Measurements from ENCODE around the gene ALDH1L1. TPM values are rescaled to one million over a fixed set of nuclear protein-coding genes. Genes with fewer than 3 reads are reported as not detected.

Gene ALDH1L1
- total and polyA plus RNA-seq, 9 of the 15 experiments (the other 6 are each of a cell fraction or from before 2014, with no cell fraction given) = 0.06 to 1.9 (median 0.57) TPM; not detected in 1

DNA sequence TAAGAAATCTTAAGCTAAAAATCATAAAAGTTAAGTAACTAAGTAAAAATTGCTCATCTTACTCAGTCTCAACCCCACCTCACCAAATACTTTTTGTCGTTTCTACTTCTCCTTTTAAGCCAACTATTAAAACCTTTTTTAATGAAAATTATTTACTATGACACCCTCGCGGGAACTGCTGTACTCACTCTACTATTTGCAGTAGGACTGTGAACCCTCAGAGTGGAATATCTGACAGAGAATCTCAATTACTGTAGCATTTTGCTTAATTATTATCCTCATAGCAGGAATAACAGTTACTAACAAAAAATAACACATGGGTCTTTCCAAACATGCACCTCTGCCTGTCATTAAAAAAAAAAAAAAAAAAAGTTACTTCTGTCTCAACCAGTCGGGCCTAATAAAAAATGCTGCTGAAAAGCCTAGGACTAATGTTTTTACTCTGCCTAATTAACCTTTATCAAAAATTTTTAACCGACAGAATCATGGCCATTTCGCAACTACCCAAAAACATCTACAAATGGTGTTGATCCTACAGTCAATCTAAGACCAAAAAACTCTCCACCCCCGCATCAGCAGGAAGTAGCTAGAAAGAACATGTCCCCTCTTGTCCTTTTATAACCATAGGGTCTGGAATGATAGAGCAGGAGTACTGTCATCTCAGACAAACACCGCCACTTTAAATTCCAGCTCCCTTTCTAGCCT is 10.2 kb downstream of the ALDH1L1 start (continued):
- TF ChIP-seq ELF1 (tag; IDR thresholded peaks at IDR 0.05) (no peak), CCAR2 (IDR thresholded peaks at IDR 0.05; ENCODE audit: low read depth, low read length) (no peak)

GRCh38 chr3:126167566-126167965 is 12.8 kb downstream of the ALDH1L1 start:
- Histone ChIP-seq H3K27me3 (ENCODE audit: control insufficient read depth in 2 of 2, insufficient read depth in 2 of 2, low read length in 2 of 2) (no peaks in the 10 kb centered on the region), H3K4me1 (replicated peaks in 1 of 2; ENCODE audit: control insufficient read depth in 2 of 2, insufficient read depth in 2 of 2, low read length in 2 of 2) (no peaks in the 10 kb centered on the region; a peak in 1 of 5 replicates), H3K9me3 (replicated peaks; ENCODE audit: control insufficient read depth, insufficient read depth, low read depth, low read length) (no peaks in the 10 kb centered on the region), H2AFZ (ENCODE audit: low read depth, low read length) (no peak overlapping the region), H3K27ac (ENCODE audit: extremely low read depth, low read depth, low read length) (no peak overlapping the region), H3K4me3 (no peak overlapping the region), H4K20me1 (replicated peaks; ENCODE audit: control insufficient read depth, insufficient read depth, low read length) (no peaks in the 10 kb centered on the region), H3K36me3 (ENCODE audit: control insufficient read depth, insufficient read depth, low read length) (no peaks in the 10 kb centered on the region), H3K9me1 (ENCODE audit: control insufficient read depth, insufficient read depth, low read length) (no peaks in the 10 kb centered on the region), H3K79me2 (ENCODE audit: control insufficient read depth, insufficient read depth, low read length) (no peaks in the 10 kb centered on the region), H3K4me2 (ENCODE audit: insufficient read depth, low read length) (no peak overlapping the region), H3K9ac (ENCODE audit: insufficient read depth in 1 of 2, low read depth in 2 of 2, low read length in 2 of 2) (no peak overlapping the region)
- ATAC-seq = no peak
- ChIA-PET CTCF (ENCODE audit: low intra/inter-chr PET ratio) (no interaction called here), POLR2A (no interaction called here)
- no peak for TF ChIP-seq ZNF274 (IDR thresholded peaks at IDR 0.05; ENCODE audit: borderline replicate concordance, low read depth, low read length)
- TF ChIP-seq LEF1 (IDR thresholded peaks at IDR 0.05) = no peak
- TF ChIP-seq, protein P1, sequence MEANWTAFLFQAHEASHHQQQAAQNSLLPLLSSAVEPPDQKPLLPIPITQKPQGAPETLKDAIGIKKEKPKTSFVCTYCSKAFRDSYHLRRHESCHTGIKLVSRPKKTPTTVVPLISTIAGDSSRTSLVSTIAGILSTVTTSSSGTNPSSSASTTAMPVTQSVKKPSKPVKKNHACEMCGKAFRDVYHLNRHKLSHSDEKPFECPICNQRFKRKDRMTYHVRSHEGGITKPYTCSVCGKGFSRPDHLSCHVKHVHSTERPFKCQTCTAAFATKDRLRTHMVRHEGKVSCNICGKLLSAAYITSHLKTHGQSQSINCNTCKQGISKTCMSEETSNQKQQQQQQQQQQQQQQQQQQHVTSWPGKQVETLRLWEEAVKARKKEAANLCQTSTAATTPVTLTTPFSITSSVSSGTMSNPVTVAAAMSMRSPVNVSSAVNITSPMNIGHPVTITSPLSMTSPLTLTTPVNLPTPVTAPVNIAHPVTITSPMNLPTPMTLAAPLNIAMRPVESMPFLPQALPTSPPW (CRISPR knock-in tag; IDR thresholded peaks at IDR 0.05) = no peak
- TF ChIP-seq TBL1XR1 (IDR thresholded peaks at IDR 0.05; ENCODE audit: low read length in 2 of 2) = no peak
- no peak for TF ChIP-seq ZSCAN32 (CRISPR knock-in tag; IDR thresholded peaks at IDR 0.05)
- TF ChIP-seq ZNF133 (CRISPR knock-in tag; IDR thresholded peaks at IDR 0.05) = no peak
- TF ChIP-seq IRF2 (CRISPR knock-in tag; IDR thresholded peaks at IDR 0.05) = no peak
- no peak for TF ChIP-seq CTBP1 (IDR thresholded peaks at IDR 0.05; ENCODE audit: borderline replicate concordance)
- no peak for TF ChIP-seq ZNF695 (CRISPR knock-in tag; IDR thresholded peaks at IDR 0.05)
- TF ChIP-seq ZC3H11A (IDR thresholded peaks at IDR 0.05; ENCODE audit: low read depth, low read length) = no peak
- TF ChIP-seq POLR3A (IDR thresholded peaks at IDR 0.05; ENCODE audit: borderline replicate concordance, extremely low read depth, insufficient read depth, insufficient read length) = no peak
- TF ChIP-seq, protein P2, sequence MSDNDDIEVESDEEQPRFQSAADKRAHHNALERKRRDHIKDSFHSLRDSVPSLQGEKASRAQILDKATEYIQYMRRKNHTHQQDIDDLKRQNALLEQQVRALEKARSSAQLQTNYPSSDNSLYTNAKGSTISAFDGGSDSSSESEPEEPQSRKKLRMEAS (CRISPR knock-in tag; IDR thresholded peaks at IDR 0.05) = no peak
- no peak for TF ChIP-seq ARID2 (IDR thresholded peaks at IDR 0.05)
- no peak for TF ChIP-seq TCFL5 (CRISPR knock-in tag; conservative IDR thresholded peaks at IDR 0.05)
- TF ChIP-seq TCF7L2 (IDR thresholded peaks at IDR 0.05; ENCODE audit: low read depth, low read length) = no peak
- TF ChIP-seq ZBED1 (IDR thresholded peaks at IDR 0.05) = no peak
- no peak for TF ChIP-seq ZNF316 (IDR thresholded peaks at IDR 0.05)
- TF ChIP-seq SRSF7 (optimal IDR thresholded peaks at IDR 0.05; ENCODE audit: low read depth, low read length) = no peak
- TF ChIP-seq STAT5A (IDR thresholded peaks at IDR 0.05; ENCODE audit: borderline replicate concordance, low read length) = no peak
- TF ChIP-seq XRCC5 (IDR thresholded peaks at IDR 0.05; ENCODE audit: low read depth, low read length) = no peak
- intact Hi-C loops (cut with micrococcal nuclease) (no loop called here), in situ Hi-C loops (cut with MboI) (no loop called here)
- DNase-seq (ENCODE audit: extremely low read depth in 1 of 4, low spot score in 3 of 4) = no peak
- no TSS peak for BruUV-seq (replicated peaks)
- no peak for FAIRE-seq
- WGBS (ENCODE audit: insufficient coverage, low coverage, missing lambda C conversion rate) = 6% methylated on average over 4 of the region's 4 CpGs
